NCI-H1436 treated with DMSO at 0.1 percent for 48 hours (cell line): ENCODE data around the gene RDH13.
"Not testable (repeated sequence)": the region's sequence is repeated elsewhere in the genome, so short reads cannot be mapped to it uniquely, and the experiment has no call there.

Experiments
- DNase-seq: peaks from one replicate; lab custom pipeline; 2025; lab: John Stamatoyannopoulos, UW

RDH13 gene

DNA sequence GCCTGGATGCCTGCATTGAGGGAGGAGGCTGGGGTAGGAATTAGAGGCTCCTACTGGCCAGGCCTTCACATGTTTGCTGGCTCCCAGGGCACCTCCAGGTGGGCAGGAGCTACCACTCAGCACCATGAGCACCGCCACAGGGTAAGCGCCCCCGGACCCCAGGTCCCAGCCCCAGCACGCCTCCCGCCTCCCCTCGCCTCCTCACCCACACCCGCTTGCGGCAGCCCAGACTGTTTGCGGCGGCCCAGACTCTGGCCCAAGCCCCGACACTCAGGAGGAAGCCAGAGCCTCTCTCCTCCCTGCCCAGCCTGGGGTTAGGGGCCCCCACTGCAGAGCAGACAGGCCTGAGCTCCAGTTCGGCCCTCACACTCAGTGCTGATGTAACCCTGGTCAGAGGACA lies 13.4 kb upstream of the RDH13 start:
- no peak for DNase-seq

GRCh38 chr19:55075371-55075998 lies 12.5 kb upstream of the RDH13 start, which contains the start of gene EPS8L1:
TSS of gene EPS8L1 (plus strand) at chr19:55075869. CDS start at chr19:55076445, 576 bp downstream.
- DNase-seq = no peak

DNA sequence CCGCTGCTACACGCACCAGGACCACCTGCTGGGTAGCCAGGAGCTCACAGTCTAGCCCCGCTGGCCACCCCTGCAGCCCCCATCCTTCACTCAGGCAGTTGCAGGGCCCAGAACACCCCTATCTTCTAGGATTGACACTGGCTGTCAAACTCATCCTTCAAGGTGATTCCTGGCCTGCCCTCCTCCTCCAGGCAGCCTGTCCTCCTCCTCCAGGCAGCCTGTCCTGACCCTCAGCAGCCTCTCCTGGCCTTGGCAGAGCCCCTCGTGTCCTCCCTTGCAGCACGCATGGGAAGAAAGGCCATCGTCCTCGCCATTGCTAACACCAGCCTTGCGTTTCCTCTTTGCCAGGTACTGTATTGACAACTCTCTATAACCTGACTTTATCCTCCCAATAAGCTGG lies 9.0 kb upstream of the RDH13 start:
- DNase-seq = no peak

GRCh38 chr19:55071129-55071502 lies 8.2 kb upstream of the RDH13 start:
- DNase-seq = no peak

GRCh38 chr19:55070466-55071128 lies 7.6 kb upstream of the RDH13 start:
- no peak for DNase-seq

DNA sequence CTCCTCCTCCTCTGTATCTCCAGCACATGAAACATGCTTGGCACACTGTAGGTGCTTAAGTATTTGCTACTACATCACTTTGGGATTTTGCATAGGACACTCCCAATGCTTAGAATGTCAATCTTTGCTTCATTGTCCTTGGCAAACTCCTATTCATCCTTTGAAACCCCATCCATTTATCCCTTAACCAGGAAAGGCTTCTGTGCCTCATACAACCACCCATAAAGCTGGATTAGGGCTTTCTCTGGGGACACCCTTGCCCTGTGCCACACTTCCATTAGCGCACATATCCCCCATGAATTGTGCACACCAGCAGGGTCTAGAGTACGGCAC lies 6.9 kb upstream of the RDH13 start:
- no peak for DNase-seq

DNA sequence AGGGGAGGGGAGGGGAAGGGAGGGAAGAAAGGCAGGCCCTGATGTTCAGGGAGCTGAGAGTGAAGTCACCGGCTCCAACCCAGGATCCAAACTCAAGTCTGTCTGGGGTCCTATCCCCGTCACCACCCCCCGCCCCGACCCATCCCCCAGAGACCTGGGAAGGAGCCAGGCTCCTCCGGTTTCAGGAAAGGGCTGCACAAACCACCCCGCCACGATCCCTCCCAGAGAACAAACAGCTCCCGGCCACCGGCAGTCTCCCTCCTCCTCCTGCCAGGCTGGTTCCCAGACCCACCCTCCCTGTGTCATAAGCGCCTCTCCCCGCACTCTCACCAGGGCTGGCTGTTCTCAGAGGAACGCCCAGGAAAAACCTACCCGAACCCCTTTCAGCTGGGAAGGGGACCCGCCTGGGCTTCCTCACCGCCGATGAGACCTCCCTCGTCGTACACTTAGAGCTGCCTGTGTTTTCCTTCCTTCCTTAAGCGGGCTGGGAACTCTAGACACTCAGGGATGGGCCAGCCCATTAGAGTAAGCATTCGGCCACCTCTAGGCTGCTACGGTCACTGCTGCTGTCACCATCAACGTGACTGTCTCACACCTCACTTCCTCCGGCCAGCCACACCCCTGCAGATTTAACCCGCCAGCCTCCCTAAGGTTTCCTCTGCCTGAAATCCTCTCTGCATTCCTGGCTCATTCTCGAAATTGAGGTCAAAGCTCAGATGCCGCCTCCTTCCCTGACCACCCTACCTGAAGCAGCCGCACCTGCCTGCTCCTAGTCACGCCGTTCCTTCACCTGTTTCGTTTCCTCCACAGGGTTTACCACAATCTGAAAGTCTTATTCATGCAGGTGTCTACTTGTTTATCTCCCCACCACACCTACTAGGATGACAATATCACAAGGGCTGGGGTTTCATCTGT lies 6.3 kb upstream of the RDH13 start:
- DNase-seq = no peak

DNA sequence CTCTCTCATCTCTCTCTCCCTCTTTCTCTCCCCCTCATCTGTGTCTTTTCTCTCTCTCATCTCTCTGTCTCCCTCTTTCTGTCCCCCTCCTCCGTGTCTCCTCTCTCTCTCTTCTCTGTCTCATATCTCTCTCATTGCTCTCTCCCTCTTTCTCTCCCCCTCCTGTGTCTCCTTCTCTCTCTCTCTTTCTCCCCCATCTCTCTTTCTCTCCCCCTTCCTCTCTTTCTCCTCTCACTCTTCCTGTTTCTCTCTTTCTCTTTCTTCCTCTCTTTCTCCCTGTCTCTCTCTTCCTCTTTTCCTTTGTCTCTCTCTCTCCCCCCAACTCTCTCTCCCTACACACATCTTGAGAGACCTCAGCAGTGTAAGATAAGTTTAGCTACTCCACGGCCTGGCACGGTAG lies 4.9 kb upstream of the RDH13 start:
- DNase-seq = no peak

GRCh38 chr19:55066107-55066709 lies 3.3 kb upstream of the RDH13 start:
- no peak for DNase-seq

DNA sequence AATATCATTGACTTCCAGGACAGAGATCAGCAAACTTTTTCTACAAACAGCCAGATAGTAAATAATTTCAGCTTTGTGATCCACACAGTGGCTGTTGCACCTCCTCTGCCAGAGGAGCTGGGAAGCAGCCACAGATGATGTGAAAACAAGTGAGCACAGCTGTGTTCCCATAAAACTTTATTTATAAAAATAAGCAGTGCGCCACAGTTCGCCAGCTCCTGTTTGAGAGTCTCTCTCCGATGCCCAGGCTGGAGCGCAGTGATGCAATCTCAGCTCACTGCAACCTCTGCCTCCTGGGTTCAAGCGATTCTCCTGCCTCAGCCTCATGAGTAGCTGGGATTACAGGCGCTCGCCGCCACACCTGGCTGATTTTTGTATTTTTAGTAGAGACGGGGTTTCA lies 2.6 kb upstream of the RDH13 start:
- DNase-seq = not testable (repeated sequence)

DNA sequence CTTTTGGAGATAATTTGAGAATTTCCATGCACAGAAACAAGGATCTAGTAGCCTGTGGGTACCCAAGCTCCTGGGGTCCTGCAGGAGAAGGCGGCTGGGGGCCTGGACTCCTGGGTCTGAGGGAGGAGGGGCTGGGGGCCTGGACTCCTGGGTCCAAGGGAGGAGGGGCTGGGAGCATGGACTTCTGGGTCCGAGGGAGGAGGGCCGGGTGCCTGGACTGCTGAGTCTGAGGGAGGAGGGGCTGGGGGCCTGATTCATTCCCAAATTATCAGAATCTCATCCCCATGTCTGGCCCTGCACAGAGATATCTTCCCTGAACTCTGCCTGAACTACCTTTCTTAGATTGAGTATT lies 520 bp upstream of the RDH13 start:
- no peak for DNase-seq

GRCh38 chr19:55060287-55060686 lies 2.7 kb downstream of the RDH13 start:
- not testable (repeated sequence) for DNase-seq

DNA sequence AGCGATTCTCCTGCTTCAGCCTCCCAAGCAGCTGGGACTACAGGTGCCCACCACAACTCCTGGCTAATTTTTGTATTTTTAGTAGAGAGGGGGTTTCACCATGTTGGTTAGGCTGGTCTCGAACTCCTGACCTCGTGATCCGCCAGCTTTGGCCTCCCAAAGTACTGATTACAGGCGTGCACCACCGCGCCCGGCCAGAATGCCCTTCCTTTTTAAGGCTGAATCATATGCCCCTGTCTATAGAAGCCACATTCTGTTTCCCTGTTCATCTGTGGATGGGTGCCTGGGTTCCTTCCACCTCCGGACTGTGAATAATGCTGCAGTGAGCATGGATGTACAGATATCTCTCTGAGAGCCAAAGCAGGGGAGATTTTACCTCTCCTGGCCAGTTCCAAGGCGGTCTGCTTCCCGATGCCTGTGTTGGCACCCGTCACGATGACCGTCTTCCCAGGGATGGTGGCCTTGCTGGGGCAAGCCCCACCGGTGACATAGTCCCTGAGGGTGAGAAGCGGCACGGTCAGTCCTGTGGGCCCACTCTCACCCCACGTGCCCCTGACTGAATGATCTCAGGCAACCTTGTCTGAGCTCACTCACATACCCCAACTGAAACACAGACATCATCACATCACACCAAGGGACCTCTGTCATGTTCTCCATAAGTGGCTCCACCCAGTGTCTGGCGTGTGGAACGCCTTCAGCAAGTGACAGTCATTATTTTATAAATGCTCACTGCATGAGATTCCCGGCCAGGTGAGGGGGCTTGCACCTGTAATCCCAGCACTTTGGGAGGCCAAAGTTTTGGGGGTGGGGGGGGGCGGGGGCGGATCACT lies 4.0 kb downstream of the RDH13 start:
- DNase-seq = no peak

- no peak for DNase-seq
These were observed 6.1 kb downstream of the RDH13 start for GRCh38 chr19:55056827-55057226.

GRCh38 chr19:55053735-55054134 lies 9.2 kb downstream of the RDH13 start:
- no peak for DNase-seq

DNA sequence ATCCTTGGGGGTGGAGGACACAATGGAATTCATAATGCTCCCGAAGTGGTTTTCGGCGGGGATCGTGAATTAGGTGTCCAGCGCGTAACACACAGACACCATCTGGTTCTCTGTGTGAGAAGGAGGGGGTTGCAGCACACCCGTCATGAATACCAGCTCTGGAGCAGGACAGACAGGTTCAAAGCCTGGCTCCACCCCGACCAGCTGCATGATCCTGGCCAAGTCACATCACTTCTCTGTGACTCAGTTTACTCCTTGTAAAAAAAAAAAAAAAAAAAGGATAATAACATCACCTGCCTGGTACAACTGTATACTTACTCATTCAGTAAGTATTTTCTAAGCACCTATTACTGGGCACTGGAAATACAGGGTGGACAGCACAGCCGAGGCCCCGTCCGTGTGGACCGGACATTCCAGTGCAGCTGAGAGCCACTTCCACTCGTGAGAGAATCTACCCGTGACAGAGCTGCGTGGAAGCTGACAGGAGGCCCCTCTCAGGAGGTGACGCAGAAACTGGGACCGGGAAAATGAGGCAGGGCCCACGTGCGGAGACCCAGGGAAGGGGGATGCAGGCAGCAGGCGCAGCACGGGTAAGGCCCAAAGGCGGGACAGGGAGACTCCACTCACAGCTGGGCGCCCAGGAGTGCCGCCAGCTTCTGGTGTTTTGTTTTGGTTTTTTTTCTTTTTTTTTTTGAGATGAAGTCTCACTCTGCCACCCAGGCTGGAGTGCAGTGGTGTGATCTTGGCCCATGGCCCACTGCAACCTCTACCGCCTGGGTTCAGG lies 12.0 kb downstream of the RDH13 start:
- DNase-seq = no peak

DNA sequence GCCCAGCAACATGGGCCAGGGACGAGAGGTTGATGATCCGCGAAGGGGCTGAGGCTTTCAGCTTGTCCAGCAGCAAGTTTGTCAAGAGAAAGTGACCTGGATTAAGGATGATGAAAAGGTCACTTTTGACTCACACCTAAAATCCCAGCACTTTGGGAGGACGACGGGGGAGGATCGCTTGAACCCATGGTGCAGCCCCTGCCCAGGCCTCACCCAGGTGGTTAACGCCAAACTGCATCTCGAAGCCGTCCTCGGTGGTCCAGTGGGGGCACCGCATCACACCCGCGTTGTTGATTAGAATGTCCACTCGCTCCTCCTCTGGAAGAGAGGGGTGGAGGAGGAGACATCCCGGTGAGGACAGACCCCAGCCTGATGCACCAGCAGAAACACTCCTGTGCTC lies 14.5 kb downstream of the RDH13 start:
- no peak for DNase-seq

GRCh38 chr19:55047951-55048350 lies 15.0 kb downstream of the RDH13 start:
- no peak for DNase-seq

DNA sequence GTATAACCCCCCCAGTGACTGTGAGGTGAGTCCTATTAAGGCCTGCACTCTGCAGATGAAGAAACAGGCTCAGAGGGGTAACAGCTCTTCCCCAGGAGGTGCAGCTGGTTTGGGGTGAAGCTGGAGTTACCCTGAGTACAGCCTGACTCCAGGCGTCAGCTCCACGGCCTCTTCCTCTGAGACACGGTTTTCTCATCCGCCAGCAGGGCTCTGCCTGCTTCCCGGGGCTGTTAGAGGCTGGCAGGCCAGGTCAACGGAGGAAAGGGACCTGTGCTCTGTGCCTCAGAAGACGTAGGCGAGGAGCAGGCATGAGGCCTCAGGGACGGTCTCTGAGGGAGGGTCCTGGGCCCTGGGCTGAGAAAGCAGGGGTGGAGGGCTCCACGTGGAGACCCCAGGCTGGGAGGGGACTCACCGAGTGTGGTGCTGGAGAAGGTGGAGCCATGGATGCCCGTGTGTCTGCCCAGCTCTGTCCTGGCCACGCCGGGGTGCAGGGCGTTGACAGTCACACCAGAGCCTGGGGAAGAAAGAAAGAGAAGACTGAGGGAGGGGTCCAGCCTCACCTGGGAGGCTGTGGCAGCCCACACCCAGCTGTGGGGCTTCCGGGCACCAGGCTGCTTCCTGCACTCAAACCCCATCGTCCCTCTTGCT lies 15.8 kb downstream of the RDH13 start:
- DNase-seq = no peak
